ENCODE data around the gene REN.

Gene REN

DNA sequence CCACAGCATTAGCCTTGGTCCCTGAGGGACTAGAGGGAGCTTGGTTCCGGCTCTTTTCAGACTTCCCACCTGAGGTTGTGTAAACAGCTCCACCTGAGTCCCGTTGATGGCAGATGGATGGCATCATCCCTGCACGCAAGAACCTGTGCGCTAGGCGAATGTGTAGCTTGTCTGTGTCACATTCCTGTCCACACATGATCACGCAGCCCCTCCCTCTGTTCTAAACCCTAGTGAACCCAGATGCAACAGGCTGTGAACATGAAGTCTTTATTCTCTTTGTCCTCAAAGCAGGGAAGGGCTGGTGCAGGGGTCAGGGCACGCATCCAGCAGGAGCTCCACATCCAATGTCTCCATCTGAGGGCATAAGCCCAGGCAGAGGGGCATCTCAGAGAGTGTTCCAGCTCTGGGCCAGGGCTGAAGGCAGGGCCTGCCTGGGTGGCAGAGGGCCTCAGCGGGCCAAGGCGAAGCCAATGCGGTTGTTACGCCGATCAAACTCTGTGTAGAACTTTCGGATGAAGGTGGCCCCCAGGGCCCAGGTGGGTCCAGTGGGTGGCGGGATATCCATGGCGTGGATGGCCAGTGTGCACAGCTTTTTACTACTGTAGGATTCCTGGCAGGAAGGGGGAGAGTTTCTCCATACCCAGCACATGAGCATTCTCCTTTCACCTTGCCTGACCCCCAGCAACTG lies 11.4 kb downstream of the REN start:
- DNase-seq (ENCODE audit: low read depth in 2 of 2) = no peak

- DNase-seq (ENCODE audit: low read depth in 2 of 2) = no peak
These were observed 12.5 kb downstream of the REN start for GRCh38 chr1:204153667-204154066.

- DNase-seq (ENCODE audit: low read depth in 2 of 2) = no peak
These were observed 13.7 kb downstream of the REN start for GRCh38 chr1:204152310-204153044.

DNA sequence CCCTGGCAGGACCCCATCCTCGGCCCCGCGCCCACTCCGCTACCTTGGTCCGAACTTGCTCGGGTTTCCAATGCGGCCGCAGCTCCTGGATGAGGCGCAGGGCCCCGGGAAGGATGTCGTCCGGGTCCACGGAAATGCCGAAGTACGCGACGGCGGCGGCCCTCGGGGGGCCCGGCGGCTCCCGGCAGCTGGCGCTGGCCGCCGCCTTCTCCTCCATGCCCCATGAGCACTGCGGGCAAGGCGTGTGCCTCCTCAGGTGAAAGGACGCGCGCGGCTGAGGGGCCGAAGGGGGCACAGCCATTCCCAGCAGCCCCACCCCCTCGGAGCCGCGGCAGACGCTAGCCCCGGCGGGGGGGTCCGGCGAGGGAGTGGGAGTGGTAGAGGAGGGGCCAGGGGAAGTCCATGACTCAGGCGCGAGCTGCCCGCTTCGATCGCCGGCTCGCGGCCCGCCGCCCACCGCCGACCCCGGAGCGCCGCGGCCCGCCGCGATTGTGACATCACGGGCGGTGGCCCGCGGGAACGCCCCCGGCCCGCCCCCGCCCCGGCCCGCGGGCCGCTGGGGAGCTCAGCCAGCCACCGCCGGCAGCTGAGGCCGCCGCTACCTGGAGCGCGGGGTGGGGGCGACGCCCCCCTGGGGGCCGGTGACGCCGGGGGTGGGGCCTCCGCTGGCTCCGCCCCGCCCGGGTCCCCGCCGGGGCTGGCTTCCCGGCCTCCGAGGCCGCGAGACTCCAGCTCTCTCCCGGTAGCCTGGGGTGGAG lies 14.4 kb downstream of the REN start, which contains the start of gene ETNK2:
ETNK2 (minus strand) TSS at position 493 of the 758 bp plus-strand sequence; CDS start at position 301, 192 bp downstream.
- peak; percentile 27 to 37 for DNase-seq (ENCODE audit: low read depth in 2 of 2)

DNA sequence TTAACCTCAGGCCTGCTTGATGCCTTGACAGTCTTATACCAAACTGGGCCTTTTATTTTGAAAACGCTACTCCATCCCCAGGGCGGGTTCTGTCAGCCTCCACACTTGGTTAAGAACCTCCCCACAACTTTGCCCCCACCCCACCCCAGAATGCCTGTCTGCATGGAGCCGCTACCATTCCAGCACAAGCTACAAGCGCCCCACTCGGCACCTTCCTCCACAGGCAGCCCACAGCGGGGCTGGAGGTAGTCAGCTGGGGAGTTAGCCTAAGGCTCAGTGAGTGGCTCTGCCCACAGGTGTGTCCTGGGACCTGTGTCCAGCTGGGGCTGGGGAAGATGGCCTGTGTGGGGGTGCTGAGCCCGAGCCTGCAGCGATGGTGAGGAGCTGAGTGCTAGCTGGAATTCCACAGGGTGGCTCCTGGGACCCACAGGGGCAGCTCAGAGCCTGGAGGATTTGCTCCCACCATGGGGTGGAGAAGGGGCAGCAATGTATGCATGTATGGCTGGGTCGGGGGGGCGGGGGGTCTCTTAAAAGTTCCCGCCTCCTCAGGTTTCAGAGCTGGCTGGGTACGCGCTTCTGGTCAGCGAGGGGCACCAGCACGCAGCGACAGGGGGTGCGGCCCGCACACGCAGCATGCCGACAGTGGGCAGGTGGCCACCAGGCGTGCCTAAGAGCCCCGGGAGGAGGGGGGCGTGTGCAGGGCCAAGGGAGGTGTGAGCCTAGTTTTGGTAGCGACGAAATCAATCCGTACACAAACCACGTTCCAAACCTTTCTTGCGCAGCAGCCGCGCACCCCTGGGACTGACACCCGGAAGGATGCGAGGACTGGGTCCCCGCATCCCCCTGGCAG lies 15.2 kb downstream of the REN start:
- no peak for DNase-seq (ENCODE audit: low read depth in 2 of 2)

GRCh38 chr1:204149635-204150565 lies 16.2 kb downstream of the REN start:
- no peak for DNase-seq (ENCODE audit: low read depth in 2 of 2)

GRCh38 chr1:204149107-204149506 lies 17.0 kb downstream of the REN start:
- no peak for DNase-seq (ENCODE audit: low read depth in 2 of 2)

DNA sequence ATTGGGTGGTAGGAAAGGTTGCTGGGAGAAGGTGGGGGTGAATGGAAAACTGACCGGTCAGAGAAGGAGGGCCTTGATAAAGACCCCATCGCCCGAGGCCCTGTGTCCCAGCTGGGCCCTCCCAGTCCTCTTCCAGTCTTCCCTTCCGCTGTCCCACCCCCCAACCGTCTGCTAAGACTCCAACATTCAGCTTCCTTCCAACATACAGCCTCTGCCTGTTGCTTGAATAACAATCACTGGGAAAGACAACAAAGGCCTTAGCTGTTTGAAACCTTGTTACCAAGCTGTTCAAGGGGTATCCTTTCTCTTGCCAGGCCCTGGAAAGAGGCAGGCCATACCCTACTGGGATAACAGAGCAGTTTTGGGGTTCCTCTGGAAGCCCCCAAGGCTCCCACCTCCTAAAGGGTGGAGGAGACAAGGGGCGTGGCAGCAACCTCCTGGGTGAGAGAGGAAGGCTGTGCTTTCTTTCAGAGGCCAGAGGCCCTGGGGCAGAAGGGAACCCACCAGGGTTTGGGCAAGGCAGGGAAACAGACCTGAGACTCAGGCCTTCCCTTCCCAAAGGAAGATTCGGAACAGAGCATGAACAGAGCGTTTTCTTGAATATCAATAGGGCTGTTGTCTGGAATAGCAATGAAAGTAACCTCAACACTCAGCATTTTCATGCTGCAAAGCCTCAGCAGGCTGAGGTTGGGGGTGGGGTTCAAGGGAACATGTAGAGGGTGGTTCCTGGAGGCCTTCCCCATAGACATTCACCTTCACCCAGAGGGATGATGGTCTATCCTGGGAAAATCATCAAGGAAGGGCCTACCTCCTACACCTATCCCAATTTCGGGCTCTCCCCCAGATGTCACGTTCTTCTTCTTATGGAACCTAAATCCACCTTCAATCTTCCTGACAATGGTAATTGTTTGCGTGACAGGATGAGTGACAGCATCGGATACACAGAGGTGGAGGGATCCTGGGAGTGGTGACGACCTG lies 18.4 kb downstream of the REN start:
- DNase-seq (ENCODE audit: low read depth in 2 of 2) = no peak

- DNase-seq (ENCODE audit: low read depth in 2 of 2) = no peak
These were observed 19.2 kb downstream of the REN start for GRCh38 chr1:204146965-204147364.

DNA sequence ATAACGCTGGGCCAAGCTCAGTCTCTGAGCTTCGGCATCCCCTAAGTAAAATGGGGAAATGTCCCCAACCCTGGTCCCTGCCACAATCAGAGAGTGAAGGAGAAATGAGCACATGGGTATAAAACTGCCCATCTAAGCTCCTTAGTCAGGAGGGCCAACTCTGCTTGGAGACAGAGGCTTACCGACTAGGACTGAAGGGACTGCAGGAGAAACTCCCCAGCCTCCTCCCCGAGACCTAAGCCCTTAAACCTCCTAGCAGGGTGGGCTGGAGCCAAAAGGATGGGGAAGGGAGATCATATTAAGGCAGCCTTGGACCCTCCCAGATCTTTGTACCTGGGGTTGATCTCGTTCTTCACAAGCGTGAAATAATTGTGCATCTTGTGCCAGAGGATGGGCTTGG lies 19.8 kb downstream of the REN start:
- DNase-seq (ENCODE audit: low read depth in 2 of 2) = no peak

GRCh38 chr1:204145033-204145504 lies 21.1 kb downstream of the REN start:
- DNase-seq (ENCODE audit: low read depth in 2 of 2) = no peak

- no peak for DNase-seq (ENCODE audit: low read depth in 2 of 2)
These were observed 22.7 kb downstream of the REN start for GRCh38 chr1:204143276-204144041.

DNA sequence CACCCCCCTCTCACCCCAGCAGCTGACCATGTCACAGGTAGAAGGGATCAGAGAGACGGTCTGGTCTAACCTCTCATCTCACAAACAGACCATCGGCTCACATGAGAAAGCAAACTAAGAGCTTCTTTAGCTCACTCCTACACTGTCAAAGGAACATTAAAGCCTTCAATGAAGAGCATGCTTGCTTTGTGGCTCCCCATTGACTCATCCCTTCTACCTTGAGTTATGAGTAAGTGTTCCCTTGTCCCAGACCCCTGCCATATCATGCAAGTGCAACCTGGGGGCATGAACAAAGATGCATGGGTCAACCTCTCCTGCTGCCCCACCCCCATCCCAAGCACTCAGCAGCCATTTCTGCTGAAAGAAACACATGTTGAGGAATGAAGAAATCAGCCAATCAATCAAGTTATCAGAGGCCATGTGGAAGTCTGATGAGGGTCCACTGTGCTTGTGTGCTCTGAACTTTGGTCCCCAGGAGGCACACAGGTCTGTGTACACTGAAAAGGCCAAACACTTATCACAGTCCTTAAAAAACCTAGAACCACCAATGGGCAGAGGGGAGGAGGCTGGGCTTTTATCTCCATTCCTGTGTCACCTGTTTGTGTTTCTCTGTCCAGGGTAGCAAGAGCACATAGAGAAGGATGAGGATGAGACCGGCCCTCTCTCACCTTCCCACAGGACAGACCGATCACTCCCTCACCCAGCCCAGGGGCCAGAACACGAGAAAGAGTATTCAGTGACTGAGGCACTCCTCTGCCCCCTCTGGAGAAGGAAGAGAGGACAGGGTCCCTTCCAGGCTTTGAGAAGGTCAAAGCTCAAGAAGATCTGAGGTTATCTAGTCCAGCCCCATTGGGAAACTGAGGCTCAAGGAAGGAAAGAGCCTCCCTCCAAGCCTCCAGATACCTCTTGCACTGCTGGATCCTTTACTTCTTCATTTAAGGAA lies 23.8 kb downstream of the REN start:
- DNase-seq (ENCODE audit: low read depth in 2 of 2) = no peak

DNA sequence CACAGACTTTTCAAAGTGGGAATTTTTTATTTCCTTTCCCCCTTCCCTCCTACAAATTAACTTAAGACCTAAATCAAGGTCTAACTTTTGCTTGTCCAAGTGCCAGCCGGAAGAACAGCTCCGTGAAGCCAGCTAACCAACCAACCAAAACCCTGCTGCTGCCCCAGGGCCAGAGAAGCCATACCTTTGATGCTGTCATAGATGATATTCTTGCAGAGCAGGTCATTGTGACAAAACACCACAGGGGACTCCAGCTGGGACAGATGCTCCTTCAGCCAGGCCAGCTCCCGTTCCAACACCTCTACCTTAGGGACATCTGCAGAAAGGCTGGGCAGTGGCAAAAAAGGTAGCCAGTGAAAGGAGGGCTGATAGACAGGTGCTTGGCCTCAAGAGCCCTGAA lies 25.0 kb downstream of the REN start:
- no peak for DNase-seq (ENCODE audit: low read depth in 2 of 2)

DNA sequence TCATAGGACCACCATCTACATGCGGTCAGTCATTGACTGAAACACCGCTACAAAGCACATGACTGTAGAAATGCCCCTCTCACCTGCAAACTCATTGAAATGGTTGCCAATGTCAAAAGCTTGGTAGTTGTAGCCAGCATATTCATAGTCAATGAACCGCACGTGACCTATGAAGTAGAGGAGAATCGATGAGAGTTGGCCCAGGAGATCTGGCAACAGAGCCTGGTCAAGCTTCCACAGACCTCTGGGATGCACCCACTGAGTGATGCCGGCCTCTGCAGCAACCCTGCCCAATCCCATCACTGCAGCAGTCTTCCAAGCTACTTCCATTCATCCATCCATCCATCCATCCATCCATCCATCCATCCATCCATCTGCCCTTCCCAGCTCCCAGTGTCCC lies 26.2 kb downstream of the REN start:
- no peak for DNase-seq (ENCODE audit: low read depth in 2 of 2)

GRCh38 chr1:204139088-204139487 lies 27.0 kb downstream of the REN start:
- no peak for DNase-seq (ENCODE audit: low read depth in 2 of 2)

- no peak for DNase-seq (ENCODE audit: low read depth in 2 of 2)
These were observed 29.3 kb downstream of the REN start for GRCh38 chr1:204136814-204137213.
